Activated naive CD4-positive, alpha-beta T cell treated with anti-CD3 and anti-CD28 coated beads, Interleukin-2, amount 50 U/mL, for 24 hours (primary cell): ENCODE data around the gene CAPG.
"Not testable (repeated sequence)": the region's sequence is repeated elsewhere in the genome, so short reads cannot be mapped to it uniquely, and the experiment has no call there.

Experiments
- H3K27ac Mint-ChIP-seq: one replicate; pipeline ENCODE4 v1.8.0; 2021; ENCODE audit warnings: mild to moderate bottlenecking, mixed read lengths
- H3K27me3 Mint-ChIP-seq: one replicate; pipeline ENCODE4 v1.8.0; 2021; ENCODE audit warnings: mixed read lengths
- H3K36me3 Mint-ChIP-seq: one replicate; pipeline ENCODE4 v1.8.0; 2021; ENCODE audit warnings: mixed read lengths
- H3K4me1 Mint-ChIP-seq: one replicate; pipeline ENCODE4 v1.8.0; 2021; ENCODE audit warnings: mixed read lengths
- H3K4me3 Mint-ChIP-seq: one replicate; pipeline ENCODE4 v1.8.0; 2021; ENCODE audit warnings: mild to moderate bottlenecking, mixed read lengths
- H3K9me3 Mint-ChIP-seq: one replicate; pipeline ENCODE4 v1.8.0; 2021; ENCODE audit warnings: mixed read lengths

CAPG gene

GRCh38 chr2:85444629-85445172 is 34.5 kb upstream of the CAPG start:
- H3K4me3 Mint-ChIP-seq = no peak overlapping the region
- H3K36me3 Mint-ChIP-seq = no peaks in the 10 kb centered on the region
- no peaks in the 10 kb centered on the region for H3K9me3 Mint-ChIP-seq
- H3K27ac Mint-ChIP-seq = no peak overlapping the region
- H3K27me3 Mint-ChIP-seq = no peaks in the 10 kb centered on the region
- H3K4me1 Mint-ChIP-seq = peaks cover 5% of the 10 kb centered on the region

- Mint-ChIP-seq H3K4me3 (no peak overlapping the region), H3K27me3 (no peaks in the 10 kb centered on the region), H3K9me3 (no peaks in the 10 kb centered on the region), H3K27ac (no peak overlapping the region), H3K36me3 (no peaks in the 10 kb centered on the region), H3K4me1 (peaks cover 27% of the 10 kb centered on the region)
Measured at GRCh38 chr2:85441864-85442263, 31.7 kb upstream of the CAPG start.

GRCh38 chr2:85440729-85441128 is 30.6 kb upstream of the CAPG start:
- Mint-ChIP-seq H3K36me3 (no peaks in the 10 kb centered on the region), H3K4me1 (peaks cover 29% of the 10 kb centered on the region), H3K27ac (no peak overlapping the region), H3K4me3 (no peak overlapping the region), H3K9me3 (no peaks in the 10 kb centered on the region), H3K27me3 (no peaks in the 10 kb centered on the region)

- Mint-ChIP-seq H3K4me3 (peak overlapping the region; percentile 54), H3K27me3 (no peaks in the 10 kb centered on the region), H3K27ac (no peak overlapping the region)
Measured at GRCh38 chr2:85439986-85440385, 29.8 kb upstream of the CAPG start.

GRCh38 chr2:85439569-85439968 is 29.4 kb upstream of the CAPG start:
- not testable (repeated sequence) for H3K27me3 Mint-ChIP-seq, H3K36me3 Mint-ChIP-seq, H3K9me3 Mint-ChIP-seq
- H3K4me3 Mint-ChIP-seq = peak overlapping the region; percentile 54
- peak overlapping the region; percentile 23 for H3K27ac Mint-ChIP-seq
- H3K4me1 Mint-ChIP-seq = peaks cover 29% of the 10 kb centered on the region

More at GRCh38 chr2:85439986-85440385, 29.8 kb upstream of the CAPG start:
- no peaks in the 10 kb centered on the region for H3K9me3 Mint-ChIP-seq
- no peaks in the 10 kb centered on the region for H3K36me3 Mint-ChIP-seq
- H3K4me1 Mint-ChIP-seq = peaks cover 29% of the 10 kb centered on the region

- H3K4me3 Mint-ChIP-seq = peak overlapping the region; percentile 30
- no peaks in the 10 kb centered on the region for H3K36me3 Mint-ChIP-seq
- peaks cover 29% of the 10 kb centered on the region for H3K4me1 Mint-ChIP-seq
- H3K27me3 Mint-ChIP-seq = no peaks in the 10 kb centered on the region
- H3K9me3 Mint-ChIP-seq = no peaks in the 10 kb centered on the region
- H3K27ac Mint-ChIP-seq = peak overlapping the region; percentile 41
Measured at GRCh38 chr2:85439025-85439472, 28.9 kb upstream of the CAPG start.

GRCh38 chr2:85438201-85439024 is 28.2 kb upstream of the CAPG start:
- Mint-ChIP-seq H3K36me3 (no peaks in the 10 kb centered on the region), H3K27me3 (no peaks in the 10 kb centered on the region), H3K27ac (peak overlapping the region; percentile 93), H3K9me3 (no peaks in the 10 kb centered on the region), H3K4me1 (peaks cover 29% of the 10 kb centered on the region), H3K4me3 (peak overlapping the region; percentile 91)

GRCh38 chr2:85437488-85438200 is 27.5 kb upstream of the CAPG start:
- Mint-ChIP-seq H3K36me3 (no peaks in the 10 kb centered on the region), H3K4me3 (peak overlapping the region; percentile 91), H3K27me3 (no peaks in the 10 kb centered on the region), H3K9me3 (no peaks in the 10 kb centered on the region), H3K4me1 (peaks cover 29% of the 10 kb centered on the region), H3K27ac (peak overlapping the region; percentile 99)

- Mint-ChIP-seq H3K27me3 (no peaks in the 10 kb centered on the region), H3K36me3 (no peaks in the 10 kb centered on the region), H3K4me1 (peaks cover 29% of the 10 kb centered on the region), H3K27ac (peak overlapping the region; percentile 99), H3K9me3 (no peaks in the 10 kb centered on the region), H3K4me3 (peak overlapping the region; percentile 84)
Measured at GRCh38 chr2:85436836-85437487, 26.8 kb upstream of the CAPG start.

GRCh38 chr2:85435981-85436835 is 26.0 kb upstream of the CAPG start:
- peaks cover 29% of the 10 kb centered on the region for H3K4me1 Mint-ChIP-seq
- H3K36me3 Mint-ChIP-seq = no peaks in the 10 kb centered on the region
- peak overlapping the region; percentile 99 for H3K27ac Mint-ChIP-seq
- H3K4me3 Mint-ChIP-seq = peak overlapping the region; percentile 2
- no peaks in the 10 kb centered on the region for H3K27me3 Mint-ChIP-seq
- H3K9me3 Mint-ChIP-seq = no peaks in the 10 kb centered on the region

- Mint-ChIP-seq H3K9me3 (no peaks in the 10 kb centered on the region), H3K4me1 (peaks cover 29% of the 10 kb centered on the region), H3K27ac (no peak overlapping the region), H3K4me3 (no peak overlapping the region), H3K27me3 (no peaks in the 10 kb centered on the region), H3K36me3 (no peaks in the 10 kb centered on the region)
Measured at GRCh38 chr2:85435220-85435958, 25.2 kb upstream of the CAPG start.

- Mint-ChIP-seq H3K4me3 (no peak overlapping the region), H3K27me3 (no peaks in the 10 kb centered on the region), H3K27ac (no peak overlapping the region), H3K4me1 (peaks cover 24% of the 10 kb centered on the region), H3K9me3 (no peaks in the 10 kb centered on the region), H3K36me3 (no peaks in the 10 kb centered on the region)
Measured at GRCh38 chr2:85434696-85435095, 24.5 kb upstream of the CAPG start.

- H3K4me3 Mint-ChIP-seq = no peak overlapping the region
- H3K27ac Mint-ChIP-seq = no peak overlapping the region
- no peaks in the 10 kb centered on the region for H3K36me3 Mint-ChIP-seq
- no peaks in the 10 kb centered on the region for H3K27me3 Mint-ChIP-seq
- no peaks in the 10 kb centered on the region for H3K9me3 Mint-ChIP-seq
- peaks cover 15% of the 10 kb centered on the region for H3K4me1 Mint-ChIP-seq
Measured at GRCh38 chr2:85433511-85434089, 23.4 kb upstream of the CAPG start.

- Mint-ChIP-seq H3K27ac (no peak overlapping the region), H3K36me3 (no peaks in the 10 kb centered on the region), H3K4me1 (no peaks in the 10 kb centered on the region), H3K9me3 (no peaks in the 10 kb centered on the region), H3K4me3 (no peak overlapping the region), H3K27me3 (no peaks in the 10 kb centered on the region)
Measured at GRCh38 chr2:85431570-85432205, 21.5 kb upstream of the CAPG start.
